HepG2 (cell line): ENCODE data around the gene CRLF1. TPM values are rescaled to one million over a fixed set of nuclear protein-coding genes. Genes with fewer than 3 reads are reported as not detected.

Source experiments
- CC2D1A ChIP-seq: sonication (generic); formaldehyde crosslinking; IDR thresholded peaks from 2 replicates; pipeline ENCODE4 v1.8.1; 2023; ENCODE audit warnings: mild to moderate bottlenecking, missing genetic modification reagents
- DNMT1 ChIP-seq: sonication (generic); formaldehyde crosslinking; IDR thresholded peaks from 2 replicates; pipeline ENCODE4 v1.5.1; 2020; ENCODE audit warnings: mild to moderate bottlenecking, missing genetic modification reagents
- SOX6 ChIP-seq, 2 experiments: fragments of 450-650 bp in 1 of 2; sonication (generic) in 1 of 2; formaldehyde crosslinking in 1 of 2; IDR thresholded peaks; 2 replicates each; pipeline versions ENCODE4 v1.4.0 to v1.6.1; 2017 to 2020; ENCODE audit warnings: antibody characterized with exemption in 1 of 2, mild to moderate bottlenecking in 1 of 2, missing genetic modification reagents in 1 of 2
- ZFP36L1 ChIP-seq: sonication (generic); formaldehyde crosslinking; IDR thresholded peaks from 2 replicates; pipeline ENCODE4 v1.8.0; 2022; ENCODE audit warnings: mild to moderate bottlenecking, missing genetic modification reagents, moderate library complexity
- ZFP37 ChIP-seq: sonication (generic); formaldehyde crosslinking; IDR thresholded peaks from 2 replicates; pipeline ENCODE4 v1.4.0; 2020; ENCODE audit warnings: missing genetic modification reagents, borderline replicate concordance
- ZNF354B ChIP-seq: sonication (generic); formaldehyde crosslinking; IDR thresholded peaks from 2 replicates; pipeline ENCODE4 v1.8.0; 2022; ENCODE audit warnings: mild to moderate bottlenecking, missing genetic modification reagents
- ZNF547 ChIP-seq: sonication (generic); formaldehyde crosslinking; IDR thresholded peaks from 2 replicates; pipeline ENCODE4 v1.5.1; 2020; ENCODE audit warnings: mild to moderate bottlenecking, missing genetic modification reagents
- ZNF709 ChIP-seq: sonication (generic); formaldehyde crosslinking; IDR thresholded peaks from 2 replicates; pipeline ENCODE4 v1.5.0; 2020; ENCODE audit warnings: mild to moderate bottlenecking, missing genetic modification reagents
- ZNF781 ChIP-seq: sonication (generic); formaldehyde crosslinking; IDR thresholded peaks from 2 replicates; pipeline ENCODE4 v1.5.1; 2020; ENCODE audit warnings: borderline replicate concordance, mild to moderate bottlenecking, missing genetic modification reagents; ENCODE audit errors: not compliant biosample characterization
- polyA plus RNA-seq, 8 experiments: library from polyadenylated mRNA; depleted of rRNA in 3 of 8; stranded (reverse) in 7 of 8; unstranded in 1 of 8; fragments of >200 nt; fragmentation: Illumina TruSeq in 4 of 8; extraction: Trizol in 4 of 8; gene quantifications; 2 replicates each; pipeline versions ENCODE4 v1.2.1 to v1.2.3, GENCODE V29; 2011 to 2016; ENCODE audit warnings: low read depth in 4 of 8, missing spikeins in 1 of 8, mixed read lengths in 1 of 8; ENCODE audit not compliant: insufficient read depth in 1 of 8
- total RNA-seq, 5 experiments: library from RNA; depleted of rRNA; stranded (reverse); fragments of >200 nt; fragmentation: Illumina TruSeq; extraction: Trizol; gene quantifications; 2 replicates each; pipeline ENCODE4 v1.2.3, GENCODE V29; 2016; ENCODE audit warnings: low read depth in 1 of 5
- TF ChIP-seq, protein P1 (sequence below): sonication (generic); formaldehyde crosslinking; IDR thresholded peaks from 2 replicates; pipeline ENCODE4 v1.8.1; 2023; ENCODE audit warnings: mild to moderate bottlenecking, missing genetic modification reagents
- TF ChIP-seq, protein P2 (sequence below): sonication (generic); formaldehyde crosslinking; conservative IDR thresholded peaks from 2 replicates; pipeline ENCODE4 v1.4.0; 2020; ENCODE audit warnings: missing genetic modification reagents
- TF ChIP-seq, protein P3 (sequence below), 2 experiments: fragments of 450-650 bp in 1 of 2; sonication (generic) in 1 of 2; formaldehyde crosslinking in 1 of 2; IDR thresholded peaks; 2 replicates each; pipeline versions ENCODE4 v1.6.1 to v1.8.0; 2016 to 2022; ENCODE audit warnings: antibody characterized with exemption in 1 of 2, mild to moderate bottlenecking in 1 of 2, missing genetic modification reagents in 1 of 2
- TF ChIP-seq, protein P4 (sequence below): sonication (generic); formaldehyde crosslinking; IDR thresholded peaks from 2 replicates; pipeline ENCODE4 v1.4.0; 2020; ENCODE audit warnings: low read depth, mild to moderate bottlenecking, missing genetic modification reagents
- TF ChIP-seq, protein P5 (sequence below): sonication (generic); formaldehyde crosslinking; IDR thresholded peaks from 2 replicates; pipeline ENCODE4 v1.5.0; 2020; ENCODE audit warnings: missing genetic modification reagents, mild to moderate bottlenecking, borderline replicate concordance

Gene CRLF1
- total and polyA plus RNA-seq, 2 of the 13 experiments (the other 11 are each of a cell fraction or from before 2014, with no cell fraction given), result 217 to 296 TPM

DNA sequence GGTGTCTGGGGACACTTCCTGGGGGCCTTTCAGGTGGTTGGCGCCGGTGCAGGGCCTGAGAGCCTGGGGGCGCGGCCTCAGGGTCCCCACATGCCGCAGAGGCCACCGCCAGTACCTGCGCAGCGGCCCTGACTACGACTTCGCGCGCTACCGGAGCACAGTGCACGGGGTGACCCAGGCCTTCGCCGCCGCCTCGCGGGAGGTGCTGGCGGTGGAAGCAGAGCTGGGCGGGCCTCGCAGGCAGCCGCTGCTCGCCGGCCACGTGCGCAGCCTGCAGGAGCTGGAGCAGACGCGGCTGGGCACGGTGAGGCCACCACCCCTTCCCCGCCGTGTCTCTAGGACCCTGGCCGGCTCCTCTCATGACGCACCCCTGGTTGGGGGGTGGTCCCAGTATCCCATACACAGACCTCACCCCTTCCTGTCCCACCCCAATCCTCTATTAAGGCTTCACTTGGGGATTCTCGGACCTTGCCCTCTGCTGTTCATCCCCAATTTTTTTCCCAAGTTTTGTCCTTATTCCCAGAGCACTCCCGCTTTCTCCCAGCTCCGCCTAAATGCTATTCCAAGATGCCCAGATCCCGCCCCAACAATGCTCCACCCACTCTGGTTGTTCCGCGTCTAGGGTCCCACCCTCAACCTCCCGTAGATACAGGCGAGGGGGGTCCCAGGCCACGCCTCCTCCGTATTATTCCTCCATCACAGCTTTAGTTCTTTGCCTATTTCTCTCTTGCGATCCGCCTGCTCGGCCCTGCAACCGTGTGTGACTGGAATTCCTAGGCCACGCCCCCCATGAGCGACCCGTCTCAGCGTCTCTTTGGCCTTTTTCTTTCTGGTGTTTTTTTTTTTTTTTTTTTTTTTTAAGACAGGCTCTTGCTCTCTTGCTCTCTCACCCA, 17.0 kb downstream of the CRLF1 start (continued):
- TF ChIP-seq ZFP37 (CRISPR knock-in tag) (peak; percentile 90; the same call in 1 of the 2 replicates), ZNF547 (CRISPR knock-in tag) (peak; percentile 83; the same call in 1 of the 2 replicates), ZFP36L1 (CRISPR knock-in tag) (peak; percentile 99), CC2D1A (CRISPR knock-in tag) (peak; percentile 74; the same call in 1 of the 2 replicates), DNMT1 (CRISPR knock-in tag) (peak; percentile 92; the same call in 1 of the 2 replicates), SOX6 (IDR thresholded peaks at IDR 0.05) (no peak), SOX6 (CRISPR knock-in tag; IDR thresholded peaks at IDR 0.05) (peak; percentile 27; the same call in 1 of the 2 replicates), ZNF354B (CRISPR knock-in tag) (peak; percentile 99), ZNF709 (CRISPR knock-in tag) (peak; percentile 99), ZNF781 (peak; percentile 55)
- TF ChIP-seq, protein P1, sequence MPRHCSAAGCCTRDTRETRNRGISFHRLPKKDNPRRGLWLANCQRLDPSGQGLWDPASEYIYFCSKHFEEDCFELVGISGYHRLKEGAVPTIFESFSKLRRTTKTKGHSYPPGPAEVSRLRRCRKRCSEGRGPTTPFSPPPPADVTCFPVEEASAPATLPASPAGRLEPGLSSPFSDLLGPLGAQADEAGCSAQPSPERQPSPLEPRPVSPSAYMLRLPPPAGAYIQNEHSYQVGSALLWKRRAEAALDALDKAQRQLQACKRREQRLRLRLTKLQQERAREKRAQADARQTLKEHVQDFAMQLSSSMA, result peak; percentile 83; the same call in 1 of the 2 replicates
- TF ChIP-seq, protein P2, sequence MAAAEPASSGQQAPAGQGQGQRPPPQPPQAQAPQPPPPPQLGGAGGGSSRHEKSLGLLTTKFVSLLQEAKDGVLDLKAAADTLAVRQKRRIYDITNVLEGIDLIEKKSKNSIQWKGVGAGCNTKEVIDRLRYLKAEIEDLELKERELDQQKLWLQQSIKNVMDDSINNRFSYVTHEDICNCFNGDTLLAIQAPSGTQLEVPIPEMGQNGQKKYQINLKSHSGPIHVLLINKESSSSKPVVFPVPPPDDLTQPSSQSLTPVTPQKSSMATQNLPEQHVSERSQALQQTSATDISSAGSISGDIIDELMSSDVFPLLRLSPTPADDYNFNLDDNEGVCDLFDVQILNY, result no peak
- TF ChIP-seq, protein P3, sequence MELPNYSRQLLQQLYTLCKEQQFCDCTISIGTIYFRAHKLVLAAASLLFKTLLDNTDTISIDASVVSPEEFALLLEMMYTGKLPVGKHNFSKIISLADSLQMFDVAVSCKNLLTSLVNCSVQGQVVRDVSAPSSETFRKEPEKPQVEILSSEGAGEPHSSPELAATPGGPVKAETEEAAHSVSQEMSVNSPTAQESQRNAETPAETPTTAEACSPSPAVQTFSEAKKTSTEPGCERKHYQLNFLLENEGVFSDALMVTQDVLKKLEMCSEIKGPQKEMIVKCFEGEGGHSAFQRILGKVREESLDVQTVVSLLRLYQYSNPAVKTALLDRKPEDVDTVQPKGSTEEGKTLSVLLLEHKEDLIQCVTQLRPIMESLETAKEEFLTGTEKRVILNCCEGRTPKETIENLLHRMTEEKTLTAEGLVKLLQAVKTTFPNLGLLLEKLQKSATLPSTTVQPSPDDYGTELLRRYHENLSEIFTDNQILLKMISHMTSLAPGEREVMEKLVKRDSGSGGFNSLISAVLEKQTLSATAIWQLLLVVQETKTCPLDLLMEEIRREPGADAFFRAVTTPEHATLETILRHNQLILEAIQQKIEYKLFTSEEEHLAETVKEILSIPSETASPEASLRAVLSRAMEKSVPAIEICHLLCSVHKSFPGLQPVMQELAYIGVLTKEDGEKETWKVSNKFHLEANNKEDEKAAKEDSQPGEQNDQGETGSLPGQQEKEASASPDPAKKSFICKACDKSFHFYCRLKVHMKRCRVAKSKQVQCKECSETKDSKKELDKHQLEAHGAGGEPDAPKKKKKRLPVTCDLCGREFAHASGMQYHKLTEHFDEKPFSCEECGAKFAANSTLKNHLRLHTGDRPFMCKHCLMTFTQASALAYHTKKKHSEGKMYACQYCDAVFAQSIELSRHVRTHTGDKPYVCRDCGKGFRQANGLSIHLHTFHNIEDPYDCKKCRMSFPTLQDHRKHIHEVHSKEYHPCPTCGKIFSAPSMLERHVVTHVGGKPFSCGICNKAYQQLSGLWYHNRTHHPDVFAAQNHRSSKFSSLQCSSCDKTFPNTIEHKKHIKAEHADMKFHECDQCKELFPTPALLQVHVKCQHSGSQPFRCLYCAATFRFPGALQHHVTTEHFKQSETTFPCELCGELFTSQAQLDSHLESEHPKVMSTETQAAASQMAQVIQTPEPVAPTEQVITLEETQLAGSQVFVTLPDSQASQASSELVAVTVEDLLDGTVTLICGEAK (IDR thresholded peaks at IDR 0.05), result no peak
- TF ChIP-seq, protein P3 (CRISPR knock-in tag; IDR thresholded peaks at IDR 0.05), result peak; percentile 88
- TF ChIP-seq, protein P4, sequence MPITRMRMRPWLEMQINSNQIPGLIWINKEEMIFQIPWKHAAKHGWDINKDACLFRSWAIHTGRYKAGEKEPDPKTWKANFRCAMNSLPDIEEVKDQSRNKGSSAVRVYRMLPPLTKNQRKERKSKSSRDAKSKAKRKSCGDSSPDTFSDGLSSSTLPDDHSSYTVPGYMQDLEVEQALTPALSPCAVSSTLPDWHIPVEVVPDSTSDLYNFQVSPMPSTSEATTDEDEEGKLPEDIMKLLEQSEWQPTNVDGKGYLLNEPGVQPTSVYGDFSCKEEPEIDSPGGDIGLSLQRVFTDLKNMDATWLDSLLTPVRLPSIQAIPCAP (CRISPR knock-in tag), result peak; percentile 92; the same call in 1 of the 2 replicates
- TF ChIP-seq, protein P5, sequence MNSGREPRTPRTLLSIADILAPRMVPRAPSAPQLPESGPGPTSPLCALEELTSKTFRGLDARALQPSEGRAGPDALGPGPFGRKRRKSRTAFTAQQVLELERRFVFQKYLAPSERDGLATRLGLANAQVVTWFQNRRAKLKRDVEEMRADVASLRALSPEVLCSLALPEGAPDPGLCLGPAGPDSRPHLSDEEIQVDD (CRISPR knock-in tag), result peak; percentile 98; the same call in 1 of the 2 replicates
